H1 (cell line): ENCODE data around the gene INO80C.

Source experiments
- POLR2AphosphoS5 ChIP-seq: IDR thresholded peaks from 2 replicates; pipeline ENCODE4 v1.6.1; 2011; ENCODE audit warnings: low read depth, low read length
- RAD21 ChIP-seq, 2 experiments: IDR thresholded peaks in 1 of 2; conservative IDR thresholded peaks in 1 of 2; 2 replicates each; pipeline ENCODE4 v1.6.1; 2011; ENCODE audit warnings: low read depth in 2 of 2, low read length in 2 of 2, improper control_type of control experiment in 1 of 2, inconsistent platforms in 1 of 2, mild to moderate bottlenecking in 1 of 2, moderate library complexity in 1 of 2
- TBP ChIP-seq: IDR thresholded peaks from 2 replicates; pipeline ENCODE4 v1.6.1; 2011; ENCODE audit warnings: low read depth, low read length, improper control_type of control experiment
- YY1 ChIP-seq: IDR thresholded peaks from 2 replicates; pipeline ENCODE4 v1.6.1; 2011; ENCODE audit warnings: low read depth, mild to moderate bottlenecking, low read length
- TF ChIP-seq, protein P1 (sequence below), 3 experiments: IDR thresholded peaks; 1 replicate in 2 of 3; 2 replicates in 1 of 3; pipeline versions ENCODE4 v1.5.1 to v1.6.1; 2011; ENCODE audit warnings: low read length in 3 of 3, mild to moderate bottlenecking in 3 of 3, inconsistent platforms in 2 of 3, low read depth in 1 of 3, moderate library complexity in 1 of 3; ENCODE audit not compliant: insufficient read depth in 1 of 3; ENCODE audit errors: control extremely low read depth in 1 of 3

DNA sequence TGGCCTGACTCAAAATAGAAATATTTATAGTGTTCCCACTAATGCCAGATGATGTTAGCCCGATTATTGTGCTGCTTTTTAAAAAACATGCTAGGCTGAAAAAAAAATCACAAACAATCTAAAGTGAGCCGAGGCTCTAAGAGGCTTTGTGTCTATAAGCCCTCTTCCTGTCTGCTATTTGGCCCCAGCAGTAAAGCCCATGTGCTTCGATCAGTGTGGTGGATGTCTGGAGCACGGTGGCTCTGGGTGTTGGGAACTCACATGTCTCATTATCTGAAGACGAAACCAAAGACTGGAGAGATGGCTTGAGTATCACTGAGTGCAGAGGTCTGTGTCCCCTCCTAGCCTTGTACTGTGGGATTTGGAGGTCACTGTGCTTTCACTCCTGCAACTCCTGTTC, 55.1 kb downstream of the INO80C start:
- TF ChIP-seq, protein P1, sequence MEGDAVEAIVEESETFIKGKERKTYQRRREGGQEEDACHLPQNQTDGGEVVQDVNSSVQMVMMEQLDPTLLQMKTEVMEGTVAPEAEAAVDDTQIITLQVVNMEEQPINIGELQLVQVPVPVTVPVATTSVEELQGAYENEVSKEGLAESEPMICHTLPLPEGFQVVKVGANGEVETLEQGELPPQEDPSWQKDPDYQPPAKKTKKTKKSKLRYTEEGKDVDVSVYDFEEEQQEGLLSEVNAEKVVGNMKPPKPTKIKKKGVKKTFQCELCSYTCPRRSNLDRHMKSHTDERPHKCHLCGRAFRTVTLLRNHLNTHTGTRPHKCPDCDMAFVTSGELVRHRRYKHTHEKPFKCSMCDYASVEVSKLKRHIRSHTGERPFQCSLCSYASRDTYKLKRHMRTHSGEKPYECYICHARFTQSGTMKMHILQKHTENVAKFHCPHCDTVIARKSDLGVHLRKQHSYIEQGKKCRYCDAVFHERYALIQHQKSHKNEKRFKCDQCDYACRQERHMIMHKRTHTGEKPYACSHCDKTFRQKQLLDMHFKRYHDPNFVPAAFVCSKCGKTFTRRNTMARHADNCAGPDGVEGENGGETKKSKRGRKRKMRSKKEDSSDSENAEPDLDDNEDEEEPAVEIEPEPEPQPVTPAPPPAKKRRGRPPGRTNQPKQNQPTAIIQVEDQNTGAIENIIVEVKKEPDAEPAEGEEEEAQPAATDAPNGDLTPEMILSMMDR (IDR thresholded peaks at IDR 0.05; ENCODE audit: control extremely low read depth in 1 of 3, insufficient read depth in 1 of 3, low read depth in 1 of 3, low read length in 3 of 3): no peak
- no peak for TF ChIP-seq POLR2AphosphoS5
- TF ChIP-seq TBP: no peak
- no peak for TF ChIP-seq YY1
- TF ChIP-seq RAD21 (IDR thresholded peaks at IDR 0.05 in 1 of 2, conservative IDR thresholded peaks at IDR 0.05 in 1 of 2; ENCODE audit: low read depth in 2 of 2, low read length in 2 of 2): no peak
